A673 (cell line): ENCODE measurements around the gene CTDSP1. TPM values are rescaled to one million over a fixed set of nuclear protein-coding genes. Genes with fewer than 3 reads are reported as not detected.

ENCODE experiments used
- BruUV-seq: library from RNA; stranded (reverse); fragments of 400-500 nt; replicated peaks from 2 replicates; lab custom pipeline; 2021; lab: Mats Ljungman, UMichigan
- CTCF ChIA-PET: fragments of 300-600 bp; sonication (Branson Sonifier 250); formaldehyde crosslinking; loops from one replicate; lab custom pipeline; 2022; ENCODE audit warnings: antibody characterized with exemption; lab: Charles Lee
- POLR2A ChIA-PET: fragments of 300-600 bp; sonication (Branson Sonifier 250); formaldehyde crosslinking; loops from one replicate; lab custom pipeline; 2022; ENCODE audit warnings: antibody characterized with exemption; ENCODE audit not compliant: low non-redundant PET; lab: Charles Lee
- DNase-seq: peaks from one replicate; pipeline ENCODE4 v3.0.0-alpha.2; 2015; ENCODE audit warnings: low spot score
- H3K27ac ChIP-seq: fragments of 200-600 bp; sonication (generic); 2 replicates; pipeline ENCODE4 v1.5.1; 2016; ENCODE audit warnings: mixed run types, low read depth, mild to moderate bottlenecking, mixed read lengths, antibody characterized with exemption, low read length; ENCODE audit not compliant: poor library complexity, severe bottlenecking
- H3K27me3 ChIP-seq: fragments of 200-600 bp; sonication (generic); replicated peaks from 2 replicates; pipeline ENCODE4 v1.6.1; 2017; ENCODE audit warnings: mixed run types, low read depth, mild to moderate bottlenecking, mixed read lengths, antibody characterized with exemption, low read length; ENCODE audit not compliant: insufficient read depth, poor library complexity
- H3K36me3 ChIP-seq: fragments of 200-600 bp; sonication (generic); 2 replicates; pipeline ENCODE4 v1.6.1; 2016; ENCODE audit warnings: mixed run types, mild to moderate bottlenecking, mixed read lengths, antibody characterized with exemption, low read length; ENCODE audit not compliant: insufficient read depth, poor library complexity, severe bottlenecking
- H3K4me1 ChIP-seq: fragments of 200-600 bp; sonication (generic); 2 replicates; pipeline ENCODE4 v1.6.1; 2017; ENCODE audit warnings: mixed run types, mild to moderate bottlenecking, mixed read lengths, antibody characterized with exemption, low read length; ENCODE audit not compliant: insufficient read depth, poor library complexity, severe bottlenecking
- H3K4me3 ChIP-seq: fragments of 200-600 bp; sonication (generic); 2 replicates; pipeline ENCODE4 v1.5.1; 2016; ENCODE audit warnings: low read depth, mixed run types, mild to moderate bottlenecking, mixed read lengths, low read length; ENCODE audit not compliant: poor library complexity, severe bottlenecking
- H3K9me3 ChIP-seq: fragments of 200-600 bp; sonication (generic); 2 replicates; pipeline ENCODE4 v1.6.1; 2016; ENCODE audit warnings: mixed run types, low read depth, mild to moderate bottlenecking, mixed read lengths, antibody characterized with exemption, low read length; ENCODE audit not compliant: poor library complexity, severe bottlenecking
- CTCF ChIP-seq: fragments of 300-800, 200-600 bp; sonication (generic); conservative IDR thresholded peaks from 2 replicates; pipeline ENCODE4 v1.5.1; 2017; ENCODE audit warnings: low read depth, mild to moderate bottlenecking, antibody characterized with exemption, low read length, moderate library complexity, mixed read lengths
- EZH2 ChIP-seq: fragments of 200-600 bp; sonication (generic); IDR thresholded peaks from 2 replicates; pipeline ENCODE4 v1.6.1; 2017; ENCODE audit warnings: borderline replicate concordance, low read depth, mild to moderate bottlenecking, mixed read lengths, antibody characterized with exemption, low read length; ENCODE audit not compliant: poor library complexity, severe bottlenecking
- intact Hi-C: fragments of 100-400 bp; cut with micrococcal nuclease; formaldehyde crosslinking; loops from one replicate; pipeline ENCODE4 v1.10.0; 2022; ENCODE audit not compliant: unreplicated experiment
- total RNA-seq: library from RNA; stranded (reverse); gene quantifications from 2 replicates; pipeline ENCODE4 v1.2.3, GENCODE V29; 2021

CTDSP1 gene
- total RNA-seq, 1 experiment from 2014 or later = 72.3 TPM

- BruUV-seq = no TSS peak
- intact Hi-C loops = no loop called here
- no peaks in the 10 kb centered on the region for H3K4me1 ChIP-seq
- no peak for TF ChIP-seq EZH2
- no peak for TF ChIP-seq CTCF
- DNase-seq = no peak
- ChIA-PET POLR2A (no interaction called here), CTCF (interaction anchor here (0.9 to 1.3 kb wide), 4 partner anchors 29 to 86 kb away, joined by 3 to 5 read pairs (median 3); no protein-coding TSS in a partner anchor)
- no peaks in the 10 kb centered on the region for H3K36me3 ChIP-seq
- H3K27ac ChIP-seq = no peak overlapping the region
- H3K4me3 ChIP-seq = no peak overlapping the region
- no peaks in the 10 kb centered on the region for H3K27me3 ChIP-seq
- H3K9me3 ChIP-seq = no peaks in the 10 kb centered on the region
Observed at GRCh38 chr2:218357236-218358177, 42.2 kb upstream of the CTDSP1 start.

- CTCF ChIA-PET = interaction anchor here (0.6 kb wide), 1 partner anchor 70 kb away, joined by 3 read pairs; no protein-coding TSS in a partner anchor
- no peak for DNase-seq
- BruUV-seq = no TSS peak
- POLR2A ChIA-PET = no interaction called here
- intact Hi-C loops = no loop called here
- Histone ChIP-seq H3K27ac (no peak overlapping the region), H3K9me3 (no peaks in the 10 kb centered on the region), H3K27me3 (no peaks in the 10 kb centered on the region), H3K36me3 (no peaks in the 10 kb centered on the region), H3K4me3 (no peak overlapping the region), H3K4me1 (no peaks in the 10 kb centered on the region)
- TF ChIP-seq CTCF = no peak
- no peak for TF ChIP-seq EZH2
Observed at GRCh38 chr2:218360453-218360852, 39.2 kb upstream of the CTDSP1 start.

GRCh38 chr2:218362606-218363005, 37.1 kb upstream of the CTDSP1 start:
- intact Hi-C loops = no loop called here

More at GRCh38 chr2:218362606-218363005, 37.1 kb upstream of the CTDSP1 start:
- BruUV-seq = no TSS peak
- no peaks in the 10 kb centered on the region for H3K4me1 ChIP-seq
- no peaks in the 10 kb centered on the region for H3K36me3 ChIP-seq
- no peak for TF ChIP-seq CTCF
- no peak for TF ChIP-seq EZH2
- no peak overlapping the region for H3K27ac ChIP-seq
- H3K27me3 ChIP-seq = no peaks in the 10 kb centered on the region
- POLR2A ChIA-PET = no interaction called here
- H3K9me3 ChIP-seq = no peaks in the 10 kb centered on the region
- H3K4me3 ChIP-seq = no peak overlapping the region
- DNase-seq = no peak
- CTCF ChIA-PET = interaction anchor here (0.8 kb wide), 1 partner anchor 86 kb away, joined by 3 read pairs; no protein-coding TSS in a partner anchor
